Measurements from ENCODE around the gene ZNF555.
"Not testable (repeated sequence)": the region's sequence is repeated elsewhere in the genome, so short reads cannot be mapped to it uniquely, and the experiment has no call there.

Gene ZNF555

GRCh38 chr19:2807379-2808128 lies 33.7 kb upstream of the ZNF555 start:
- DNase-seq, result no peak

GRCh38 chr19:2808129-2808941 lies 32.9 kb upstream of the ZNF555 start:
- DNase-seq, result no peak

DNA sequence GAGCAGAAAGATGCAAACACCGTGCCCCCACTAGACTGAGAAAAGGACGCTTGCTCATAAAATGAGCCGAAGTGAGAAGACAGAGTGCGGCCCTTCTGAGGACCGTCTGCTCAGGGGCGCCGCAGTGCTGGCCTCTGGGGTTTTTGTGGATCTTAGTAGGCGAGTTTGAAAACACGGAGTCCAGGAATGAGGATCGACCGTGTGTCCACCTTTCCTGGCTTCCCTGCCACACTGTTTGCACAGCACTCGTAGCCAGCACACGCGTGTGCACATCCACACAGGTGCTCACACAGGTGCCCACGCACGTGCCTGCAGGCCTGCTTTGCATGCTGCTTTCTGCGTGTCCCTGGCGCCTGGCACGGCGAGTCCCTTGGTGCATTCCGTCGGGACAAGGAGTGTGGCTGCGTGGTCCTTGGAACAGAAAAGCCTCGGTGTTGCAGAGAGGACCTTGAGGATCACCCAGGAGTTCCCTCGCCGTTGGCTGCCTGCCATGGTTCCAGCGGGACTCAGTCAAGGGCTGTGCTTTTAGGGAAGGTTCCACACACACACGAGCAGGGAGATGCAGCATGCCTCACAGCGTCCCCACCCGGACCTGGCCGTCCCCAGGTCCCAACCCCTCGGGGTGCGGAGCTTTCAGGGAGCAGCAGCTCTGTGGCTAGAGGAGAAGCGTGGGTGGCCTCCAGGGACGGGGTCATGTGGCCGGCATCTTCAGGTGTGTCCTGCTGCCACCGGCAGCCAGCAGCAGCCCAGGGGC lies 31.7 kb upstream of the ZNF555 start:
- no peak for DNase-seq

DNA sequence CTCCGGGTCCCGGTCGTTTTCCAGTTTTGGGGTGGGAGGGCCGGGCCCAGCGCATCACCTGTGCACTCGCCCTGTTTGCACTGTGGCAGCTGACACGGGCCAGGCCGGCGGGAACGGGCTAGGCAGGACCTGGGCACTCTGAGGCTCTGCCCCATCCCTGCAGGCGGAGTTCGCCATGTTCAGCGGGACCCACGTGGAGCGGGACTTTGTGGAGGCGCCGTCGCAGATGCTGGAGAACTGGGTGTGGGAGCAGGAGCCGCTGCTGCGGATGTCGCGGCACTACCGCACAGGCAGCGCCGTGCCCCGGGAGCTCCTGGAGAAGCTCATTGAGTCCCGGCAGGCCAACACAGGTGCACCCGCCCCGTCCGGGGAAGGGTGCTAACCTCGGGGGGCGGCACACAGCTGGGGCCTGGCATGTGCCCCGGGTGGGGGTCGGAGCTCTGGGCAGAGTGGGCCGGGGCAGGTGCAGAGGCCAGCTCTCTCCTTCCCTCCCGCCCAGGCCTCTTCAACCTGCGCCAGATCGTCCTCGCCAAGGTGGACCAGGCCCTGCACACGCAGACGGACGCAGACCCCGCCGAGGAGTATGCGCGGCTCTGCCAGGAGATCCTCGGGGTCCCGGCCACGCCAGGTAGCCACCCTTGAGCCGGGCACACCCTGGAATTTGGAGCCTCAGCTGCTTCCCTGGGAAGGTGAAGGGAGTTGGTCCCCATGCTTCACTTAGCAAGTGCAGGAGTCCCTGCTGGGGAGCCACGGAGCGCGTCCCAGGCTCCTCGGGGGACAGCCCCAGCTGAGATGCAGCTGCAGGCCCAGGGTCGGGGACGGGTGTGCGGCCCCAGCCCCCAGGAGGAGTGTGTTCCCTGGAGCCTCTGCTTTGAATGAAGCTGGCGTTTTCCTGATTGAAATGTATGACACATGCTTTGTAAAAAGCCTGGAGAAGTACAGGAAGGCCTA lies 30.9 kb upstream of the ZNF555 start:
- no peak for DNase-seq

GRCh38 chr19:2811221-2811722 lies 30.0 kb upstream of the ZNF555 start:
- DNase-seq, result no peak

- DNase-seq, result no peak
Observed at GRCh38 chr19:2811735-2812413, 29.4 kb upstream of the ZNF555 start.

- no peak for DNase-seq
Observed at GRCh38 chr19:2812414-2813234, 28.7 kb upstream of the ZNF555 start.

GRCh38 chr19:2813235-2814160 lies 27.8 kb upstream of the ZNF555 start:
- no peak for DNase-seq

DNA sequence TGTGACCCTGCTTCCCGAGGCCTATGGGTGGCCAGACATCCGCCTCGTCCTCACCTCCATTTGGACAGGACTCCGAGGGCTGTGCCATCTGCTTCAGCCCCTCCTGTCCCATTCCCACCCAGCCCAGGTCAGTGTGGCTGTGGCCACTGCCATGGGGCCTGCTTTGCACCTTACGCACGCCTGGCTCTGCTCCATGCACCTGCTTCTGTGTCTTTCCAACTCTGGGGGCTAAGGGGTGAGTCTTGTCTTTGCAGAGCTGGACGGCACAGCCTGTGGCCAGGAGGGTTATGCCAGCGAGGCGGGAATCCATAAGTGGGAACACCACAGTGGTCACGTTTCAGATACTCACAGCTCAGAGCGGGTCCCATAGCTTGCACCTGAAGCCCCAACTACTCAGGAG lies 26.8 kb upstream of the ZNF555 start:
- DNase-seq, result no peak

- DNase-seq, result no peak
Observed at GRCh38 chr19:2815191-2815614, 26.1 kb upstream of the ZNF555 start.

- no peak for DNase-seq
Observed at GRCh38 chr19:2815923-2816322, 25.4 kb upstream of the ZNF555 start.

GRCh38 chr19:2816641-2817040 lies 24.6 kb upstream of the ZNF555 start:
- no peak for DNase-seq

DNA sequence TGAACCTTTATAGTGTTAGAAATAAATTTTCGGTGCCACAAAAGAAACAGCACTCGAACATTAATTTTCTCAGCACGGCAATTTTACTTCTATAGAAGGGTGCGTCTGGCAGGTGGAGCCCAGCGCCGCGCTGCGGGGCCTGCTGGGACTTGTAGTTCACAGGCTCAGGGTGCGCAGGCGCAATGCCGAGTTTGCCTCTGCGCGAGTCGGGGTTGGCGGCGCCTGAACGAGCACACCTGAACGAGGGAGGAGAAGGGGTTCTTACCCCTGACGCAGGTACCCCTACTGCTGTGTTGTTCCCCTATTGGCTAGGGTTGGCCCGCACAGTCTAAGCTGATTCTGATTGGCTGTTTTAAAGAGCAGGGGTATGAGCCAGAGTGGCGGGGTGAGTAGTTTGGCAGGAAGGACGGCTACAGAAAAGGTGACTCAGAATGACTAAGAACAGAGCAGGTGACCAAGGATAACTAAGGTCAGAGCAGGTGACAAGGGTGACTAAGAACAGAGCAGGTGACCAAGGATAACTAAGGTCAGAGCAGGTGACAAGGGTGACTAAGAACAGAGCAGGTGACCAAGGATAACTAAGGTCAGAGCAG lies 23.9 kb upstream of the ZNF555 start:
- not testable (repeated sequence) for DNase-seq

- DNase-seq, result peak; percentile 99
Observed at GRCh38 chr19:2819540-2820111, 21.6 kb upstream of the ZNF555 start, which contains the start of gene ZNF554. Gene ZNF554 (plus strand): TSS chr19:2819868. CDS start chr19:2820072, 204 bp downstream.

DNA sequence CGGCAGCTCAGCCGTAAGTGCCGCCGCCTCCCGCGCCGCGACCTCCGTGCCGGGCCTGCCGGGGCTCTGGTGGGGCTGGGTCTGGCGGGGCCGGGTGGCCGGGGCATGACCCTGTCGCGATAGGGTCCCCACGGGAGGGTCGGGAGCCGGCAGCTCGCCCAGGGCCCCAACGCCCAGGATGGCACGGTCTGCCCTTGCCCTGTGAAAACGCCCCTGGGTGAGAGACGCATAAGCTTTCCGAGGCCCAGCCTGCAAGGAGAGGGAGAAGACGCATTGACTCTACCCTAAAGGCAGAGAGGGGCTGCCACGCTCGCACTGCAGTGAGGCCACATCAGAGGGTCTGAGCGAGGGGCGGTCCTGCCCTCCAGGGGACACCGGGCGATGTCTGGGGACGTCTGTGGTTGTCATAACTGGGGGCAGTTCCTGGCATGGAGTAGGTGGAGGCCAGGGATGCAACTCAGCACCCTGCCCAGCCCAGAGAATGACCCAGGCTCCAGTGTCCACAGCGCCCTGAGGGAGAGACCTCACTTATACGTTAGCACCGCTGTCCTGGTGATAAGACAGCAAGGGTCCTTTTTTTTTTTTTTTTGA lies 21.1 kb upstream of the ZNF555 start:
- no peak for DNase-seq

DNA sequence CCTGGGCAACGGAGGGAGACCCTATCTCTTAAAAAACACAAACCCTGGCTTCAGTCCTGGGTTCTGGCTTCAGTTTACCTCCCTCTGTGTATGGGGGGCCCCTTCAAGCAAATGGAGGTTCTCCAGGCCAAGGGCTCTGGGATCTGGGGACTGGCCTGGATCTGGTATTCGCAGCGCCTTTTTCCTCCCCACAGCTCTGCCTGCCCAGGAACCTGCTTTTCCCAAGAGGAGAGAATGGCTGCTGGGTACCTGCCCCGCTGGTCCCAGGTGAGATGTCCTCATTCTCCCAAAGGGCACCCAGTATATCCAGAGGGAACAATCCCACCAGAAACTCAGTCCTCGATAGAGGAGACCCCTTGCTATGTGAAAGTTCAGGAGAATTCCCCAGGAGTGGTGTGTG lies 18.4 kb upstream of the ZNF555 start:
- DNase-seq, result no peak

GRCh38 chr19:2823646-2824045 lies 17.6 kb upstream of the ZNF555 start:
- DNase-seq, result no peak

DNA sequence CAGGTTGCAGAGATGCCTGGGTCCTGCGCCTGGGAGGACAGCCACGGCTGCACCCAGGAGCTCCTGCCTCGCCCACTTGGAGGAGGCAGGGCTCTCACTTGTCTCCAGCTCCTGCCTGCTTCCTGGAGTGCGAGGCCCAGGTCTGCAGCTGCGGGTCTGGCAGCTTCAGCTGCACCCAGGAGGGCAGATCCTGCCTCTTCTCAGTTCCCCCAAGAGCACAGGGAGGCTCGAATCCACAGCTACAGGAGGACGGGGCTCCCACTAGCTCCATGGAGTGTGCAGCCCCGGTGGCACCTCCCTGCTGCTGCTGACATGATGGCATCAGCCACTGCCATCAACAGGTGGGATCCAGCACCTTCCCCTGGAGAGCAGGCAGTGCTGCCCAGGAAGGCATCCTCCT lies 17.1 kb upstream of the ZNF555 start:
- DNase-seq, result no peak
